GM21619 (cell line): Measurements from ENCODE around the gene TRPM3.

ENCODE experiments used
- ATAC-seq: cut with Tn5 transposase; IDR thresholded peaks from one replicate; pipeline ENCODE4 v1.9.1; 2021; ENCODE audit not compliant: unreplicated experiment

TRPM3 gene

GRCh38 chr9:70498866-70499265 lies 622.6 kb downstream of the TRPM3 start:
- no peak for ATAC-seq

- no peak for ATAC-seq
Measured at GRCh38 chr9:70496244-70496643, 625.2 kb downstream of the TRPM3 start.

GRCh38 chr9:70495514-70495913 lies 625.9 kb downstream of the TRPM3 start:
- no peak for ATAC-seq

GRCh38 chr9:70494221-70494620 lies 627.2 kb downstream of the TRPM3 start:
- ATAC-seq = no peak

GRCh38 chr9:70493029-70493428 lies 628.4 kb downstream of the TRPM3 start:
- ATAC-seq = no peak

- ATAC-seq = no peak
Measured at GRCh38 chr9:70492319-70492777, 629.1 kb downstream of the TRPM3 start.

- ATAC-seq = no peak
Measured at GRCh38 chr9:70491426-70492318, 629.7 kb downstream of the TRPM3 start.

- no peak for ATAC-seq
Measured at GRCh38 chr9:70490478-70490877, 630.9 kb downstream of the TRPM3 start.

GRCh38 chr9:70488793-70489105 lies 632.7 kb downstream of the TRPM3 start:
- ATAC-seq = no peak

- ATAC-seq = no peak
Measured at GRCh38 chr9:70488098-70488792, 633.2 kb downstream of the TRPM3 start.

GRCh38 chr9:70486127-70486526 lies 635.3 kb downstream of the TRPM3 start:
- no peak for ATAC-seq

GRCh38 chr9:70485273-70485858 lies 636.1 kb downstream of the TRPM3 start:
- no peak for ATAC-seq

- ATAC-seq = peak; percentile 80
Measured at GRCh38 chr9:70484232-70485130, 636.9 kb downstream of the TRPM3 start.

- no peak for ATAC-seq
Measured at GRCh38 chr9:70481471-70481870, 640.0 kb downstream of the TRPM3 start.

- ATAC-seq = no peak
Measured at GRCh38 chr9:70480405-70480980, 640.9 kb downstream of the TRPM3 start.

- ATAC-seq = no peak
Measured at GRCh38 chr9:70479880-70480291, 641.5 kb downstream of the TRPM3 start.
